Upper lobe of right lung (tissue), 1 donor: ENCODE measurements around the gene ZNF329. TPM values are rescaled to one million over a fixed set of nuclear protein-coding genes. Genes with fewer than 3 reads are reported as not detected.
"Not testable (repeated sequence)": the region's sequence is repeated elsewhere in the genome, so short reads cannot be mapped to it uniquely, and the experiment has no call there.

ENCODE experiments used
- ATAC-seq: fragments of 200-7000 bp; cut with Tn5 transposase; one replicate; pipeline ENCODE4 v1.9.1; 2020; ENCODE audit warnings: mild to moderate bottlenecking, moderate library complexity
- DNase-seq: peaks from one replicate; pipeline ENCODE4 v3.0.0-alpha.2; 2020
- H3K27ac ChIP-seq: fragments of 200-600 bp; one replicate; pipeline ENCODE4 v1.8.0; 2022
- H3K27me3 ChIP-seq: fragments of 200-600 bp; one replicate; pipeline ENCODE4 v1.8.0; 2022; ENCODE audit warnings: mild to moderate bottlenecking
- H3K36me3 ChIP-seq: fragments of 200-600 bp; one replicate; pipeline ENCODE4 v1.8.0; 2022
- H3K4me1 ChIP-seq: fragments of 200-600 bp; one replicate; pipeline ENCODE4 v1.8.0; 2022
- H3K4me3 ChIP-seq: fragments of 200-600 bp; one replicate; pipeline ENCODE4 v1.8.0; 2022; ENCODE audit warnings: mild to moderate bottlenecking
- H3K9me3 ChIP-seq: fragments of 200-600 bp; one replicate; pipeline ENCODE4 v1.8.0; 2022
- intact Hi-C: fragments of 100-400 bp; cut with DNase I; formaldehyde crosslinking; loops from one replicate; pipeline ENCODE4 v1.11.0; 2022
- total RNA-seq: library from RNA; stranded (reverse); fragmentation: NEBNext Ultra II Directional; extraction: Animal tissue kit (Norgen Biotek cat#: 25700); gene quantifications from one replicate; pipeline ENCODE4 v1.2.1, GENCODE V29; 2021
- TF ChIP-seq, protein P1 (sequence below): fragments of 200-600 bp; IDR thresholded peaks from one replicate; pipeline ENCODE4 v1.8.0; 2022; ENCODE audit warnings: antibody characterized with exemption
- donor health status: DM: no; HTN: yes; CAD: no; lungs with severe emphysema.

Gene ZNF329
- total RNA-seq, 1 donor from 2014 or later = 7.4 TPM

DNA sequence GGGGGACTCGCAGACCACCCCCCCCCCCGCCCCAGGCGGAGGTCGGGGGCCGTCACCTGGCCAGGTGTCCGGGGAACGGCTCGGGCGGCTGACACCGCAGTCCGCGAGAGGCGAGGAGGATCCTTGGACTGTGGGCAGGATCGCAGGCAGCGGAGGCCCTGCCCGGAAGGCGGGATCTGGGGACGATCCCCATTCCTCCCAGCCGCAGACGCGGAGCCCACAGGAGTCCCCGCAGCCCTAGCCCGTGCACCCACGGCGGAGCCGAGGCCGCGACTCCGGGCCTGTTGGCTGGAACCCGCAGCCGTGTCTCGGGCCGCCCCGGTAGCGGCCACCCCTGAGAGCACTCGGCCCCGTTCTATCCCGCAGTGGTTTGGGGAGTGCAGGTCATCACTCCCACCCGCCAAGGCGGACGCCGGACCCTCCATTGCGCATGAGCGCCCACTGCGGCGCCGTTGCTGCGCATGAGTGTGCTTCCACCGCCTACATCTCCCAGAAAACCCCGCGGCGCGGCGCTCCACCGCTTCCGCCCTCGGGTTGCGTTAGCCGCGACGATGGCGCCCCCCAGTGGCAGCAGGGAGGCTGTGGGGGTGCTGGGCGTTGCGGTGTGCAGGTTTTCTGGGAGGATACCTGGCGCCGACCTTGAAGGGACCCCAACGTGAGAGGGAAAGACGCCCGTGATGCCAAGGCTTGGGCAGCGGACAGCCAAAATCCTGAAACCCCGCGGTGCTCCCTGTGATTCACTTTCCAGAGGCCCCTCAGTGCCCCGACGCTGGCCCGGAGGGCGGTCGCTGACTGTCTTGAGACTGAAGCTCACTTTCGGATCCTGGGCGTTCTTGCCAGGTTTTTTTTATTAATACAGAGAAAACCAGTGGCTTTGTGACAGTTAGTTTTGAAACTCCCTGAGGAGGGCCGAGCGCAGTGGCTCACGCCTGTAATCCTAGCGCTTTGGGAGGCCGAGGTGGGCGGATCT lies 4.4 kb upstream of the ZNF329 start:
- Histone ChIP-seq H3K27ac (peak overlapping the region; percentile 95), H3K4me3 (peak overlapping the region; percentile 99), H3K36me3 (no peaks in the 10 kb centered on the region), H3K9me3 (peaks cover 4% of the 10 kb centered on the region), H3K27me3 (no peaks in the 10 kb centered on the region), H3K4me1 (peaks cover 8% of the 10 kb centered on the region)
- TF ChIP-seq, protein P1, sequence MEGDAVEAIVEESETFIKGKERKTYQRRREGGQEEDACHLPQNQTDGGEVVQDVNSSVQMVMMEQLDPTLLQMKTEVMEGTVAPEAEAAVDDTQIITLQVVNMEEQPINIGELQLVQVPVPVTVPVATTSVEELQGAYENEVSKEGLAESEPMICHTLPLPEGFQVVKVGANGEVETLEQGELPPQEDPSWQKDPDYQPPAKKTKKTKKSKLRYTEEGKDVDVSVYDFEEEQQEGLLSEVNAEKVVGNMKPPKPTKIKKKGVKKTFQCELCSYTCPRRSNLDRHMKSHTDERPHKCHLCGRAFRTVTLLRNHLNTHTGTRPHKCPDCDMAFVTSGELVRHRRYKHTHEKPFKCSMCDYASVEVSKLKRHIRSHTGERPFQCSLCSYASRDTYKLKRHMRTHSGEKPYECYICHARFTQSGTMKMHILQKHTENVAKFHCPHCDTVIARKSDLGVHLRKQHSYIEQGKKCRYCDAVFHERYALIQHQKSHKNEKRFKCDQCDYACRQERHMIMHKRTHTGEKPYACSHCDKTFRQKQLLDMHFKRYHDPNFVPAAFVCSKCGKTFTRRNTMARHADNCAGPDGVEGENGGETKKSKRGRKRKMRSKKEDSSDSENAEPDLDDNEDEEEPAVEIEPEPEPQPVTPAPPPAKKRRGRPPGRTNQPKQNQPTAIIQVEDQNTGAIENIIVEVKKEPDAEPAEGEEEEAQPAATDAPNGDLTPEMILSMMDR = peak; percentile 98
- ATAC-seq = peak; percentile 99
- peak; percentile 98 for DNase-seq
- intact Hi-C loops = loop anchor here (10.0 kb wide), 1 partner anchor 130 kb away; no protein-coding TSS in a partner anchor

DNA sequence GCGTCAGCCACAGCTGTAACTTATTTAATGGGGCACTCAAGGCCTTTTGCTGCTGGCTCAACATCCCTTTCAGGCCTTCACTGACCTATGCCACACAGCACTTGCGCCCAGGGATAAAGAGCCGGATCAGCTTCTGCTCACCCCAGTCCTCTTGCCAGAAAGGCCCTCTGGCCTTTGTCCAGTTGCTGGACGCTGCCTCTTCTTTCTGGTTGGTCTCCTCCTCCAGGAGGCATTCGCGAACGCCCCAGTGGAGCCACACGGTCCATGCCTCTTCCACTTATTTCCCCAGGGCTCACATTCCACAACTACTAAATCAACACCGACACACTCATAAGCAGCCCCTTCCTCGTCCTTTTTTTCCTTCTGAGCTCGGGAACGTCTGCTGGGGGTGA lies 3.7 kb upstream of the ZNF329 start:
- Histone ChIP-seq H3K27me3 (no peaks in the 10 kb centered on the region), H3K4me3 (peak overlapping the region; percentile 99), H3K27ac (peak overlapping the region; percentile 95), H3K9me3 (peaks cover 11% of the 10 kb centered on the region), H3K36me3 (no peaks in the 10 kb centered on the region), H3K4me1 (peaks cover 15% of the 10 kb centered on the region)
- intact Hi-C loops = loop anchor here (10.0 kb wide), 1 partner anchor 129 kb away; no protein-coding TSS in a partner anchor
- ATAC-seq (peak; percentile 9), DNase-seq (peak; percentile 65)
- TF ChIP-seq, protein P1 = no peak

DNA sequence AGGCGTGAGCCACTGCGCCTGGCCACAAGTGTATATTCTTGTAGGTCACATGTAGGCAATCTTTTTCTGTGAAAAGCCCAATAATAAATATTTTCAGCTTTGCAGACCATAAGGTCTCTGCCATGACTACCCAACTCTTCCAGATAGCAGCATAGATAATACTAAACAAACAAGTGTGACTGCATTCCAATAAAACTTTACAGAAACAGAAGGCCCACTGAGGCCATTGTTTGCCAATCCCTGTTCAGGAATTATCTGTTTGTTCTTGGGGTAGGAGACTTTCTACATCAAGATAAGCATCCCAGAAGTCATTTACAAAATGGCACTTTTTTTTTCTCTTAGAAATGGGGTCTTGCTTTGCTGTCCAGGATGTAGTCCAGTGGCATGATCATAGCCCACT lies 2.8 kb upstream of the ZNF329 start:
- no peaks in the 10 kb centered on the region for H3K27me3 ChIP-seq
- no peak overlapping the region for H3K27ac ChIP-seq
- DNase-seq (no peak), ATAC-seq (no peak)
- TF ChIP-seq, protein P1 = no peak
- H3K9me3 ChIP-seq = peaks cover 19% of the 10 kb centered on the region
- H3K4me1 ChIP-seq = peaks cover 16% of the 10 kb centered on the region
- no peaks in the 10 kb centered on the region for H3K36me3 ChIP-seq
- intact Hi-C loops = loop anchor here (10.0 kb wide), 1 partner anchor 129 kb away; no protein-coding TSS in a partner anchor
- H3K4me3 ChIP-seq = no peak overlapping the region

DNA sequence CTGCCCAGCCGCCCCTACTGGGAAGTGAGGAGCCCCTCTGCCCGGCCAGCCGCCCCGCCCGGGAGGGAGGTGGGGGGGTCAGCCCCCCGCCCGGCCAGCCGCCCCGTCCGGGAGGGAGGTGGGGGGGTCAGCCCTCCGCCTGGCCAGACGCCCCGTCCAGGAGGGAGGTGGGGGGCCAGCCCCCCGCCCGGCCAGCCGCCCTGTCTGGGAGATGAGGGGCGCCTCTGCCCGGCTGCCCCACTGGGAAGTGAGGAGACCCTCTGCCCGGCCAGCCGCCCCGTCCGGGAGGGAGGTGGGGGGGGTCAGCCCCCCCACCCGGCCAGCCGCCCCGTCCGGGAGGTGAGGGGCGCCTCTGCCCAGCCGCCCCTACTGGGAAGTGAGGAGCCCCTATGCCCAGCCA lies 3.1 kb downstream of the ZNF329 start:
- H3K27ac ChIP-seq, DNase-seq, intact Hi-C loops, ATAC-seq, H3K4me3 ChIP-seq, H3K36me3 ChIP-seq, H3K27me3 ChIP-seq: not testable (repeated sequence)
- H3K9me3 ChIP-seq = peaks cover 38% of the 10 kb centered on the region
- peaks cover 11% of the 10 kb centered on the region for H3K4me1 ChIP-seq

DNA sequence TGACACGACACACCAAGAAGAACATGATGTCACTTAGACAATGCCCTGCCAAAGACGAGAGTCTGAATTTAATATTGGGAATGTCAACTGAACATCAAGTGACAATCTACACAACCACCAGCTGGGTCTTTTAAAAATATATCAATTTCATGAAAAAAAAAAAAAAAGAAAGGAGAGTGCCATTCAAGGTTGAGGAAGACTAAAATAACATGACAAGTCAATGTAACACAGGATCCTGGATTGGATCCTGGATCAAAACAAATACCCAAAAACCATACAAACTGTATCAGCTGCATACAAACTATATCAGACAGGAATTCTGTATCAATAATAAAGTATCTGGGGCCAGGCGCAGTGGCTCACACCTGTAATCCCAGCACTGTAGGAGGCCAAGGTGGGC lies 4.7 kb downstream of the ZNF329 start:
- TF ChIP-seq, protein P1 = no peak
- DNase-seq = no peak
- Histone ChIP-seq H3K27me3 (no peaks in the 10 kb centered on the region), H3K4me3 (no peak overlapping the region), H3K27ac (no peak overlapping the region), H3K4me1 (peaks cover 8% of the 10 kb centered on the region), H3K36me3 (peaks cover 13% of the 10 kb centered on the region), H3K9me3 (peaks cover 45% of the 10 kb centered on the region)
- ATAC-seq = no peak
- intact Hi-C loops = no loop called here

DNA sequence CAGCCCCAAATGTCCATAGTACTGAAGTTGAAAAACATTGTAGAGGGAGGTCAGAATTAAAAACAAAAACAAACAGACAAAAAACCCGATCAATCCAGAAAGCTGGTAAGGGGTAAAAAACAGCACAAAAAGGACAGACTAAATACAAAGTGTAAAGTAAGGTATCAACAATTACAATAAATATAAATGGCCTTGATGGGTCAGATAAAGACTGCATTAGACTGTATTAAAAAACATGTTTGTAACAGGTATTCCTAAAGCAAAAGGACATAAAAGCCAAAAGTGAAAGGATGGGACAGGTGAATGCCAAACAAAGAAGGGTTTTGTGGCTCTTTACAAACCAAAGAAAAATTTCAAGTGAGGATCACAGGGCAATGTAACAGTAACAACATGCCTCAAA lies 16.3 kb downstream of the ZNF329 start:
- no peak for ATAC-seq
- Histone ChIP-seq H3K4me3 (no peak overlapping the region), H3K27me3 (no peaks in the 10 kb centered on the region), H3K27ac (no peak overlapping the region), H3K4me1 (no peaks in the 10 kb centered on the region), H3K9me3 (peaks cover 81% of the 10 kb centered on the region), H3K36me3 (peaks cover 40% of the 10 kb centered on the region)
- TF ChIP-seq, protein P1 = no peak
- intact Hi-C loops = no loop called here
- DNase-seq = no peak
